GM13977 (cell line): Measurements from ENCODE around the gene NUP88.
"Not testable (repeated sequence)": the region's sequence is repeated elsewhere in the genome, so short reads cannot be mapped to it uniquely, and the experiment has no call there.

Source experiments
- DNase-seq: peaks from one replicate; pipeline ENCODE4 v3.0.0; 2012; ENCODE audit warnings: low spot score
- CTCF ChIP-seq: IDR thresholded peaks from 2 replicates; pipeline ENCODE4 v1.5.1; 2012; ENCODE audit warnings: mild to moderate bottlenecking, control low read depth; ENCODE audit not compliant: insufficient read depth; ENCODE audit errors: extremely low read depth, missing control alignments
- in situ Hi-C: fragments of 300-500 bp; cut with MboI; formaldehyde crosslinking; loops from one replicate; pipeline ENCODE4 v1.12.0; 2022; ENCODE audit warnings: low sequenced_read_pairs, low pct_unique_long_range_greater_than_20kb, mixed read lengths, inconsistent platforms; ENCODE audit not compliant: unreplicated experiment

The NUP88 gene

DNA sequence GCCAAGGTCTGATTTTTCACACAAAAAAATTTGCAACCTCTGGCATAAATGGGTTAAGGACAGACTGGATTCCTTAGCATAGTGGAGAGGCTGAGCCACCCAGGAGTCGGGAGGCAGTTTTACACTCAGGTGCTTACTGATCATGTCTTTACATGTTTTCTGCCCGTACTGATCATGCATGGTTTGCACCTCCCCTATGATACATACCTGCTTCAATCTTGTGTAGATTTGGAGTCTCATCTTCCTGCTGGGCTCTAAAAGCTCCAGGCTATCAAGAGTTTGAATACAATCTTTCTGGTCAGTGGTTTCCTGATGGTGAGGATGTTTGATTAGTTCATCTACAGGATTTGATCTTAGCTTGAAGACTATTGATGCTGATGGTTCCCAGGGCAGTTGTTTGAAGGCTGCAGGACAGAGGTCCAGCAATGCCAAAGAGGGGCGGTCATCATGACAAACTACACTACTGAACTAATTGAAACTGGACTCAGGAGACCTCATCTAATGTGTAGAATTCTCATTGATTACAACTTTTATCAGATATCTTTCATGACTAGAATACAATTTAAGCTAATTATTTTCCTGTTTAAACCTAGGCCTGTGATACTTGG is 12.6 kb upstream of the NUP88 start:
- TF ChIP-seq CTCF = no peak
- no peak for DNase-seq
- in situ Hi-C loops = no loop called here

DNA sequence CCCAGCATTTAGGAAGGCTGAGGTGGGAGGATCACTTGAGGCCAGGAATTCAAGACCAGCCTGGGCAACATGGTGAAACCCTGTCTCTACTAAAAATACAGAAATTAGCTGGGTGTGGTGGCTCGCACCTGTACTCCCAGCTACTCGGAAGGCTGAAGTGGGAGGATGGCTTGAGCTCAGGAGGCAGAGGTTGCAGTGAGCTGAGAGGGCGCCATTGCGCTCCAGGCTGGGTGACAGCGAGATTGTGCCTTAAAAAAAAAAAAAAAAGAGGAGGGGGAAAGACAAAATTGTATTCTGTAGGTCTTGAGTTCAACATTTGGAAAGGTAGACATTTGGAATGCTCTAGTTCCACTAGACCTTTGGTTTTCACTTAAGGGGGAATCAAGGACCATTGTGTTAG is 11.8 kb upstream of the NUP88 start:
- TF ChIP-seq CTCF = peak; percentile 22
- DNase-seq, in situ Hi-C loops: not testable (repeated sequence)

GRCh38 chr17:5430413-5430999 is 11.0 kb upstream of the NUP88 start:
- DNase-seq = no peak
- no peak for TF ChIP-seq CTCF
- in situ Hi-C loops = no loop called here

DNA sequence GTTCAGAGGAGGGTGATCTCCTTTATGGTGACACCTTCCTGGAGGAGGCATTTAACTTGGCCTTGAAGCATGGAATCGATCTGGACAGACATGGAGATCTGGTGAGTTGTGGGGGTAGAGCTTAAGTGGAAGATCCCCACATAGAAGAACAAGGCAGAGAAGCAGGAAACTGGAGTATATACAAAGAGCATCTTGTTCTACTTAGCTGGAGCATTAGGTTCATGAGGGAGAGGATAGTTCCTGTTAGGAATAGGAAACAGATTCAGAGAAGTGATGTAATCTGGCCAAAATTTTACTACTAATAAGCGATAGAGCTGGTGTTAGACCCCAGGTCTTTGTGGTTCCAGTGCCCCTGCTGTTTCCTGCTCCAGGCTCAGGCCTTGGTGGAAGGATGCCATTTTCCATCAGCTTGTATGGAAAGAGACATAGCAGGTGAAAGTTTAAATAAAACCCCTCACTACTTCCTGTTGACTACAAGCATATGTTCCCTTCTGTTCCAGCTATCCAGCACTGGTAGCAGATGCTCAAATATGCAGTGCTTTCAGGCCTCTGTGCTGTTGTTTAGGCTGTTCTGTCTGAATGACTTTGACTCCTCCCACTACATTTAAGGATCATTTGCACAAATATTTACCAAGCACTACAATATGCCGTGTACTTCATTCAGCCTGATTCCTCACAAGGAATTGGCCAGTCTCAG is 9.9 kb upstream of the NUP88 start:
- DNase-seq = no peak
- no peak for TF ChIP-seq CTCF
- in situ Hi-C loops = no loop called here

GRCh38 chr17:5425826-5426225 is 6.4 kb upstream of the NUP88 start:
- no peak for TF ChIP-seq CTCF
- no peak for DNase-seq
- in situ Hi-C loops = no loop called here

DNA sequence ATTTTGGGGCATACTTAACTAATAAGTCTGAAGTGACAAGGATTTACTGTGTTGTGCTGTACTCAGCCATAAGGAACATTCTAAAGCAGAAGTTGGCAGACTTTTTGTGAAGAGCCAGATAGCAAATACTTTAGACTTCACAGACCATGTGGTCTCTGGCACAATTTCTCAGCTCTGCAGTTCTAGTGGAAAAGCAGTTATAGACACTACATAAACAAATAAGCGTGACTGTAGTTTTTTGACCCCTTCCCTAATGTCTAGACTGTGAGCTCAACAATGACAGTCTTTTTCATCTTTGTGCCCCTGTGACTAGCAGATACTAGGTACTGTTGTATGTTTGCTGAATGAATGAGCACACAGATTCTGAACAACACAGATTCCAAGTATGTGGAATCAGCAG is 5.4 kb upstream of the NUP88 start:
- DNase-seq = no peak
- TF ChIP-seq CTCF = no peak
- in situ Hi-C loops = no loop called here
